Measurements from ENCODE around the gene GABRG1. TPM values are rescaled to one million over a fixed set of nuclear protein-coding genes. Genes with fewer than 3 reads are reported as not detected.

The GABRG1 gene
- total RNA-seq, 2 donors from 2014 or later: not detected

- Histone ChIP-seq H3K4me1 (no peaks in the 10 kb centered on the region), H3K4me3 (no peak overlapping the region), H3K27me3 (no peaks in the 10 kb centered on the region), H3K27ac (no peak overlapping the region), H3K9me3 (no peaks in the 10 kb centered on the region), H3K36me3 (replicated peaks in 1 of 2; ENCODE audit: insufficient read depth in 1 of 2, low read depth in 2 of 2) (no peaks in the 10 kb centered on the region)
- ATAC-seq (no peak), DNase-seq (no peak)
- intact Hi-C loops (cut with DNase I): no loop called here
- WGBS, 2 donors: 23 to 48% methylated on average over 1 of the region's 1 CpG
- no peak for TF ChIP-seq POLR2A (IDR thresholded peaks at IDR 0.05)
- TF ChIP-seq, protein P1, sequence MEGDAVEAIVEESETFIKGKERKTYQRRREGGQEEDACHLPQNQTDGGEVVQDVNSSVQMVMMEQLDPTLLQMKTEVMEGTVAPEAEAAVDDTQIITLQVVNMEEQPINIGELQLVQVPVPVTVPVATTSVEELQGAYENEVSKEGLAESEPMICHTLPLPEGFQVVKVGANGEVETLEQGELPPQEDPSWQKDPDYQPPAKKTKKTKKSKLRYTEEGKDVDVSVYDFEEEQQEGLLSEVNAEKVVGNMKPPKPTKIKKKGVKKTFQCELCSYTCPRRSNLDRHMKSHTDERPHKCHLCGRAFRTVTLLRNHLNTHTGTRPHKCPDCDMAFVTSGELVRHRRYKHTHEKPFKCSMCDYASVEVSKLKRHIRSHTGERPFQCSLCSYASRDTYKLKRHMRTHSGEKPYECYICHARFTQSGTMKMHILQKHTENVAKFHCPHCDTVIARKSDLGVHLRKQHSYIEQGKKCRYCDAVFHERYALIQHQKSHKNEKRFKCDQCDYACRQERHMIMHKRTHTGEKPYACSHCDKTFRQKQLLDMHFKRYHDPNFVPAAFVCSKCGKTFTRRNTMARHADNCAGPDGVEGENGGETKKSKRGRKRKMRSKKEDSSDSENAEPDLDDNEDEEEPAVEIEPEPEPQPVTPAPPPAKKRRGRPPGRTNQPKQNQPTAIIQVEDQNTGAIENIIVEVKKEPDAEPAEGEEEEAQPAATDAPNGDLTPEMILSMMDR (IDR thresholded peaks at IDR 0.05): no peak
Measured at GRCh38 chr4:46032056-46032455, 91.8 kb downstream of the GABRG1 start.

GRCh38 chr4:46016306-46016705 is 107.5 kb downstream of the GABRG1 start:
- intact Hi-C loops (cut with DNase I): no loop called here
- no peaks in the 10 kb centered on the region for H3K9me3 ChIP-seq

GRCh38 chr4:45992728-45993127 is 131.1 kb downstream of the GABRG1 start:
- intact Hi-C loops (cut with DNase I): no loop called here

More at GRCh38 chr4:46016306-46016705, 107.5 kb downstream of the GABRG1 start:
- ATAC-seq (no peak), DNase-seq (no peak)
- no peak overlapping the region for H3K27ac ChIP-seq
- H3K4me1 ChIP-seq: no peaks in the 10 kb centered on the region
- no peak overlapping the region for H3K4me3 ChIP-seq
- H3K27me3 ChIP-seq: no peaks in the 10 kb centered on the region
- H3K36me3 ChIP-seq (replicated peaks in 1 of 2; ENCODE audit: insufficient read depth in 1 of 2, low read depth in 2 of 2): no peaks in the 10 kb centered on the region
- TF ChIP-seq, protein P1 (IDR thresholded peaks at IDR 0.05): no peak
- TF ChIP-seq POLR2A (IDR thresholded peaks at IDR 0.05): no peak

DNA sequence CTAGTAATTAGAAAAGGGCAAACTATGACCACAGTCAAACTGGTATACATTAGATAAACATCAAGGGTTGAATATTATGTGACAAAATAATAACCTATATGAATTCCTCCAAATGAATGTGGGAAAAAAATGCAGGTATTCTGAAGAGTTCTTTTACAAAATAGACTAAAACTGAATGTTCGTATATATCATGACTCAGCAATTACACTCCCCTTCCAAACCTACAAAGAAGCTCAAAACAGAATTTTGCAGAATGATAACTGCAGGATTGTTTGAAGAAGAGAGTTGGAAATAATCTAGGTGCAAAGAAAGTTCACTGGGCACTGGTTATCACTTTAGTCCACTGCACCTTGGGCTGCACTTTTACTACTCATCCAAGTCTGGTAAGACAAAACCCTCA is 134.1 kb downstream of the GABRG1 start:
- TF ChIP-seq, protein P1 (IDR thresholded peaks at IDR 0.05): no peak
- TF ChIP-seq POLR2A (IDR thresholded peaks at IDR 0.05): no peak
- H3K4me3 ChIP-seq: no peak overlapping the region
- WGBS, 2 donors: 44 to 50% methylated on average over 1 of the region's 1 CpG
- no peaks in the 10 kb centered on the region for H3K4me1 ChIP-seq
- H3K9me3 ChIP-seq: no peaks in the 10 kb centered on the region
- H3K27ac ChIP-seq: no peak overlapping the region
- no peak for ATAC-seq
- no peaks in the 10 kb centered on the region for H3K36me3 ChIP-seq (replicated peaks in 1 of 2; ENCODE audit: insufficient read depth in 1 of 2, low read depth in 2 of 2)
- no peaks in the 10 kb centered on the region for H3K27me3 ChIP-seq
- no peak for DNase-seq
- intact Hi-C loops (cut with DNase I): no loop called here

More at GRCh38 chr4:45992728-45993127, 131.1 kb downstream of the GABRG1 start:
- DNase-seq (no peak), ATAC-seq (no peak)
- H3K4me1 ChIP-seq: no peaks in the 10 kb centered on the region
- TF ChIP-seq, protein P1 (IDR thresholded peaks at IDR 0.05): no peak
- no peak for TF ChIP-seq POLR2A (IDR thresholded peaks at IDR 0.05)
- no peaks in the 10 kb centered on the region for H3K9me3 ChIP-seq
- H3K36me3 ChIP-seq (replicated peaks in 1 of 2; ENCODE audit: insufficient read depth in 1 of 2, low read depth in 2 of 2): no peaks in the 10 kb centered on the region
- H3K27ac ChIP-seq: no peak overlapping the region
- H3K4me3 ChIP-seq: no peak overlapping the region
- H3K27me3 ChIP-seq: no peaks in the 10 kb centered on the region

DNA sequence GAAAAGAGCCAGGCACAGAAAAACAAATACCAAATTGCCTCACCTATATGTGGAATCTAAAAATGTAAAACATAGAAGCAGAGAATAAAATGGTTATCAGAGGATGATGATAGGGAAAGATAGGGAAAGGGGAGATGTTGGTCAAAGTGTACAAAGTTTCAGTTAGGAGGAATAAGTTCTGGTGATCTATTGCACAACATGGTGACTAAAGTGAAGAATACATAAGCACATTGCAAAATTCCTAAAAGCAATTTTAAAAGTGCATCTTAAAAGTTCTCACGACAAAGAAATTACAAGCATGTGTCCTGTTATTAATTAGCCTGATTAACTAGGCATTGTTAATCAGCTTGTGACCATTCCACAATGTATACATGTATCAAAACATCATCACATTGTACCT is 136.0 kb downstream of the GABRG1 start:
- DNase-seq: no peak
- Histone ChIP-seq H3K27ac (no peak overlapping the region), H3K9me3 (no peaks in the 10 kb centered on the region), H3K4me3 (no peak overlapping the region), H3K36me3 (replicated peaks in 1 of 2; ENCODE audit: insufficient read depth in 1 of 2, low read depth in 2 of 2) (no peaks in the 10 kb centered on the region), H3K4me1 (no peaks in the 10 kb centered on the region), H3K27me3 (no peaks in the 10 kb centered on the region)
- TF ChIP-seq, protein P1 (IDR thresholded peaks at IDR 0.05): no peak
- TF ChIP-seq POLR2A (IDR thresholded peaks at IDR 0.05): no peak
- ATAC-seq: no peak
- 66 to 71% methylated on average over 1 of the region's 1 CpG for WGBS, 2 donors
- intact Hi-C loops (cut with DNase I): no loop called here

All from body of pancreas (tissue), 4 donors.